ENCODE results near the gene RFX4. TPM values are rescaled to one million over a fixed set of nuclear protein-coding genes. Genes with fewer than 3 reads are reported as not detected.
A peak's percentile ranks its signal among the peaks of the same experiment; 100 is the strongest.

Gene RFX4
- total RNA-seq, 1 donor from 2014 or later, result 53.8 TPM

GRCh38 chr12:106769546-106769945, 186.7 kb downstream of the RFX4 start:
- peaks cover 62% of the 10 kb centered on the region for H3K4me1 Mint-ChIP-seq
- no peaks in the 10 kb centered on the region for H3K9me3 Mint-ChIP-seq
- H3K4me3 Mint-ChIP-seq, result peak overlapping the region; percentile 85
- no peaks in the 10 kb centered on the region for H3K36me3 Mint-ChIP-seq (ENCODE audit: low read depth)
- no peak for TF ChIP-seq CTCF (conservative IDR thresholded peaks at IDR 0.05)
- peak overlapping the region; percentile 32 for H3K27ac Mint-ChIP-seq (ENCODE audit: unreplicated experiment)
- H3K27me3 Mint-ChIP-seq (ENCODE audit: low read depth), result no peaks in the 10 kb centered on the region
- no peak for DNase-seq (ENCODE audit: low read depth, low spot score)

DNA sequence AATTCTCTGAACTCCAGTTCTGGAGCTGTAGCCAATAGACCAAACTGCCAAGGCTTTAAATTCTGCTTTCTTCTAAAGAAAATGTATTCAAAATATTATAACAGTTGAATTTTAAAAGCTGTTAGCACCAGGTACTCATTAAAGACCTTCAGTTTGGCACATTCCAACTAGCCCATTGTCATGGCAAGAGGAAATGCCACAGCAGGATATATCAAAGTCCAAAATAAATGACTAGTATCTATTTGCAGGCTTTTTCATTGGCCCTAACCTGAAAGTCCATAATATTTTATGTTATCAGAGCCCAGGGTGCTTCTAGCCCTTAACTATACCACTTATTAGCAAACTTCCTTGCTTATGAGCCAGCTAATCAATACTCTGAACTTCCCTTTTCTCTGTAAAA, 188.6 kb downstream of the RFX4 start:
- TF ChIP-seq CTCF (conservative IDR thresholded peaks at IDR 0.05), result no peak
- no peaks in the 10 kb centered on the region for H3K36me3 Mint-ChIP-seq (ENCODE audit: low read depth)
- H3K4me1 Mint-ChIP-seq, result peaks cover 70% of the 10 kb centered on the region
- H3K4me3 Mint-ChIP-seq, result peak overlapping the region; percentile 94
- no peak overlapping the region for H3K27ac Mint-ChIP-seq (ENCODE audit: unreplicated experiment)
- no peaks in the 10 kb centered on the region for H3K27me3 Mint-ChIP-seq (ENCODE audit: low read depth)
- no peaks in the 10 kb centered on the region for H3K9me3 Mint-ChIP-seq
- DNase-seq (ENCODE audit: low read depth, low spot score), result no peak

- Mint-ChIP-seq H3K4me1 (peaks cover 61% of the 10 kb centered on the region), H3K9me3 (no peaks in the 10 kb centered on the region), H3K27me3 (ENCODE audit: low read depth) (no peaks in the 10 kb centered on the region), H3K27ac (ENCODE audit: unreplicated experiment) (peak overlapping the region; percentile 95), H3K4me3 (peak overlapping the region; percentile 94), H3K36me3 (ENCODE audit: low read depth) (no peaks in the 10 kb centered on the region)
- DNase-seq (ENCODE audit: low read depth, low spot score), result no peak
- no peak for TF ChIP-seq CTCF (conservative IDR thresholded peaks at IDR 0.05)
These were observed 190.6 kb downstream of the RFX4 start for GRCh38 chr12:106773286-106774004.

DNA sequence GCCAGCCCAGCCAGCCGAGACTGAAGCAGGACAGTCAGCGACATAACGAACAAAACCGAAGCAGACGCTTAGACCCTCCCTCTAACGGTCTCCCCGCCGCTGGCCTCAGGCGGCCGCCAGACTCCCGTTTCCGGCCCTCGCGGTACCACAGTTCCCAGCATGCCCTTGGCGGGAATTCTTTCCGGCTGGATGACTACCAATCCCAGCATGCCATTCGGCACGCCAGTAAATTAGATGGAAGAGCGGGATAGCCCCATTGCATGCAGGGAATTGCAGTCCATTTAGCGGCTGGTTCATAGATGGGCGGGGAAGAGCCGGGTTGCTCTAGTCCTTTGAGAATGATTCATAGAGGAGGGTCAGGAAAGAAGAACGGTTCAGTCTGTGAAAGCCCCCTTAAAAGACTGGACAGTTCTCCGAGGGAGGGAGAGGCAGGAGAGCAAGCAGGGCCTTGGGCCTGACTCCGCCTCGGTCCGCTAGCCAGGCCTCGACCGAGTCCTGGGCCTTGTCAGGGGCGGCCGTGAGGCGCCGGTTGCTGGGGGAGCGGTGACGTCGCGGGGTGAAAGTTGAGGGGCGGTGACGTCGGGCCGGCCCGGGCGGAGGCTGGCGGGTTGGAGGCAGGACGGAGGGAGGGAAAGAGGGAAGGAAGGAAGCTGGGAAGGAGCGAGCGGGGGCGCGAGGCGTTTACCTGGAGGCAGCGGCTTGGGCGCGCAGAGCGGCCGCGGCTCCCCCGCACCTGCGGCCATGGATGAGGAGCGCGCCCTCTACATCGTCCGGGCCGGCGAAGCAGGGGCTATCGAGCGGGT, 191.4 kb downstream of the RFX4 start, which contains the start of gene RIC8B:
Gene RIC8B, plus strand, starts transcription at position 678 of the 803 bp plus-strand sequence. Its CDS starts 64 bp downstream, at position 742.
- Mint-ChIP-seq H3K4me3 (peak within 1 kb of the TSS; percentile 94), H3K27ac (ENCODE audit: unreplicated experiment) (peak within 1 kb of the TSS; percentile 96), H3K4me1 (peaks cover 54% of the 10 kb centered on the region), H3K27me3 (ENCODE audit: low read depth) (no peaks in the 10 kb centered on the region), H3K9me3 (no peaks in the 10 kb centered on the region), H3K36me3 (ENCODE audit: low read depth) (no peaks in the 10 kb centered on the region)
- peak; percentile 92 for DNase-seq (ENCODE audit: low read depth, low spot score)
- TF ChIP-seq CTCF (conservative IDR thresholded peaks at IDR 0.05), result no peak

- no peaks in the 10 kb centered on the region for H3K27me3 Mint-ChIP-seq (ENCODE audit: low read depth)
- H3K9me3 Mint-ChIP-seq, result no peaks in the 10 kb centered on the region
- peaks cover 47% of the 10 kb centered on the region for H3K4me1 Mint-ChIP-seq
- no peak for DNase-seq (ENCODE audit: low read depth, low spot score)
- peak overlapping the region; percentile 96 for H3K27ac Mint-ChIP-seq (ENCODE audit: unreplicated experiment)
- peak overlapping the region; percentile 94 for H3K4me3 Mint-ChIP-seq
- no peak for TF ChIP-seq CTCF (conservative IDR thresholded peaks at IDR 0.05)
- H3K36me3 Mint-ChIP-seq (ENCODE audit: low read depth), result no peaks in the 10 kb centered on the region
These were observed 192.2 kb downstream of the RFX4 start for GRCh38 chr12:106774808-106775524.
